HG03039 (cell line): ENCODE results near the gene CFAP221.
"Not testable (repeated sequence)": the region's sequence is repeated elsewhere in the genome, so short reads cannot be mapped to it uniquely, and the experiment has no call there.

Experiments used
- ATAC-seq: cut with Tn5 transposase; IDR thresholded peaks from one replicate; pipeline ENCODE4 v1.9.1; 2021; ENCODE audit warnings: mild to moderate bottlenecking, moderate library complexity; ENCODE audit not compliant: unreplicated experiment

The CFAP221 gene

DNA sequence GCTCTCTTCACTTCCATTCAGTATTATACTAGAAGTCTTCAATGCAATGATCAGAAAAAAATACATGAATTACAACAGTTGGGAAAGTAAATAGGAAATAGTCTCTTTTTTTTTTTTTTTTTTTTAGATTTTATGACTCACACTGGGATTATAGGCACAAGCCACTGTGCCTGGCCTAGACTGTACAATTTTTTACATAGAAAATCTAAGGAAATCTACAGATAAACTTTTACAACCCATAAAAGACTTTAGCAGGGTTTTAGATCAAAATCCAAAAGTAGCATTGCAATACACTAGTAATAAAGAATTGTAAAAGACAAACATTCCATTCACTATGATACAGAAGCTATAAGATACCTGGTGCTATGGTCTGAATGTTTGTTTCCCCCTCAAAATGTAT is 39.0 kb downstream of the CFAP221 start:
- ATAC-seq, result no peak

DNA sequence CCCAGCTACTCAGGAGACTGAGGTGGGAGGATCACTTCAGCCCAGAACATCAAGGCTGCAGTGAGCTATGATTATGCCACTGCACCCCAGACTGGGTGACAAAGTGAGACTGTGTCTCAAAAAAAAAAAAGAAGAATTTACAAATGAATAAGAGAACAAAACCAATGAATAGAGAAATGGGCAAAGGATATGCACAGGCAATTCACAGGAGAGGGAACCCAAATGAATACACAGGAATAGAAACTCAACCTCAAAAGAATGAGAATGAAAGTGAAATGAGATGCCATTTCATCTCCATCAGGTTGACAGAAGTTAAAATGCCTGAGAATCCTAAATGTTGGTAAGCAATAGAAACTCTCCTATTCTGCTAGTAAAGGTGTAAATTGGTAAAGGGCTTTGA is 40.2 kb downstream of the CFAP221 start:
- no peak for ATAC-seq

DNA sequence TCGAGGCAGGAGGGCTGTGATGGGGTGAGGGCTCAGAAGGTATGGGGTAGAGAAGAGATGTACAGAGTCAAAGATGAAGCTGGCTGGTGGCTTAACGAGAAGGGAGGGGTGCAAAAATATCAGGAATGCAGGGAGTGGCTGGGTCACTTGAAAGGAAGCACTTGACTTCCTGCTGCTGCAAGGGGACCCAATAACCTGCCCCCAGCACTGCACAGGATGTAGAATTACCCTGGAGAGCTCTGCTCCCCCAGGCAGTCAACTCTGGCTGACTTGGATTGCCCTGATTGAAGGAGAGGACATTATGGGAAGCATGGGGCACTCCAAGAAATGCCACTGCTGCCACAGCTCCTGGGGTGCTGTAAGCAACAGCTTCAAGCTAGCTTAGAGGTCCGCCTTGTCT is 41.8 kb downstream of the CFAP221 start:
- no peak for ATAC-seq

- no peak for ATAC-seq
Measured at GRCh38 chr2:119590873-119591272, 46.6 kb downstream of the CFAP221 start.

- no peak for ATAC-seq
Measured at GRCh38 chr2:119591523-119591922, 47.3 kb downstream of the CFAP221 start.

GRCh38 chr2:119592436-119592835 is 48.2 kb downstream of the CFAP221 start:
- no peak for ATAC-seq

GRCh38 chr2:119596638-119597037 is 52.4 kb downstream of the CFAP221 start:
- ATAC-seq, result no peak

- ATAC-seq, result no peak
Measured at GRCh38 chr2:119598596-119599263, 54.5 kb downstream of the CFAP221 start.

- ATAC-seq, result no peak
Measured at GRCh38 chr2:119599384-119599783, 55.1 kb downstream of the CFAP221 start.

- no peak for ATAC-seq
Measured at GRCh38 chr2:119605096-119605495, 60.8 kb downstream of the CFAP221 start.

DNA sequence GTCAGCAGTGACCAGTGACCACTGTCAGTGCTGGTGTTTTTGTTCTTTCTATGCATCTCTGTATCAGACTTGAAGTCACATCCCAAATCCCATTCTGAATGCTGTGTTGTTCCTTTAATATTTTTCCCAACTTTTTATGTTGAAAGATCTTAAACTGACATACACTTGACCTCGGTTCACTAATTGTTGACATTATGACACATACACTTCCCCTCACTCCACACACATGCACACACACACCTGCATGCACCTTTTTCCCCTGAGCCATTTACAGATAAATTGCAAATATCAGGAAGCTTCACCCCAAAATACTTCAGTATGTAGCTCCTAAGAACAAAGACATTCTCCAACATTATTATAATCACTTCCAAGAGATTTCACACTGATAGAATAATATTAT is 62.4 kb downstream of the CFAP221 start:
- ATAC-seq, result no peak

DNA sequence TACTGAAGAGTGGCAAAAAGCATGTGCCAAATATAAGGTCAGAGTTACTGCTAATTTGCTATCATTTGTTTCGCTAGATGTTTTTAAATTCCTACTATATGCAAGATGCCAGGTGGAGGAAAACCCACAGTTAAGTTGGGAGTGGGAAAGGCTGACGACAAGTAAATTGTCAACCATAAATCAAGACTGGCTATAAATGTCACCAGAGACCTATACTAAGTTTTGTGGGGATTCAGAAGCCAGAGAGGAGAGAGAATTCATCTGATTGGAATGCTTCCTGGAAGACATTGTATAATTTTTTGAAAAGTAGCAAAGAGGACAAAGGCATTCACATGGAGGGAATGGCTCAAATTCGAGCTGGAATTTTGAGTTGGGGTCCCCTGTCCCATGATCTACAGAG is 64.3 kb downstream of the CFAP221 start:
- ATAC-seq, result no peak

GRCh38 chr2:119609337-119609736 is 65.1 kb downstream of the CFAP221 start:
- ATAC-seq, result no peak

GRCh38 chr2:119614140-119614539 is 69.9 kb downstream of the CFAP221 start:
- not testable (repeated sequence) for ATAC-seq

DNA sequence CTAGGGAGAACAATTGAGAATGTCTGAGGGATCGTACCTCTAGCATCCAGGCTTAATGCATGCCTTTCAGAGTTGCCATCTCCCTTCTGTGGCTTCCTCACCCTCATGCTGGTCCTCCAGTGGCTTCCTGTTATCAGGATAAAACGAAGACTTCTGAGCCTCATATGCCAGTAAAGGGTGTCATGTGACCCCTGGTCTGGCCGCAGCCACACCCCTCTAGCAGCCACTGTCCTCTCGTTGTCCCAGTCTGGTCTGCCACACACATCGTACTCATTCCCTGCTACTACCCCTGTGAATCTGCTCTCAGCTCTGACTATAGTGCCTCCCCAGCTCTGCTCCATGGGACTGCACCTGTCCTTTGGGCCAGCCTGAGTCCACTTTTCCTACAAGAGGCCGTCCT is 72.2 kb downstream of the CFAP221 start:
- ATAC-seq, result no peak

DNA sequence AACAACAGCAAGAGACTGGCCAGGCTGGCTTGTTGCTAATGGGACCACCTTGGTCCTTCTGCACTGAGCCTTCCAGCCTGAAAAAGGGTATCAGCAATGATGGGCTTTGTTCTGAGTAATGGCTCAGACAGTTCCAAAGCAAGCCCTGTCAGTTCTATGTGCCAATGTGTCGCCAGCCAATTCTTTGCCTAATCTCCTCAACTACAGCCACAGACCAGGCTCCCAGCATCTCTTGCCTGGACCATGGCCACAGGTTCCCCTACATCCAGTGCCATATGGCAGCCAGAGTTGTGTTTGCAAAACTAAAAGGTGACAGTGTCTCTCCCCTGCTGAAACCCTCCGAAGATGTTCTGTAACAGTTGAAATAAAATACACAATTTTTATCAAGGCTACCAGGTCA is 73.2 kb downstream of the CFAP221 start:
- ATAC-seq, result no peak

DNA sequence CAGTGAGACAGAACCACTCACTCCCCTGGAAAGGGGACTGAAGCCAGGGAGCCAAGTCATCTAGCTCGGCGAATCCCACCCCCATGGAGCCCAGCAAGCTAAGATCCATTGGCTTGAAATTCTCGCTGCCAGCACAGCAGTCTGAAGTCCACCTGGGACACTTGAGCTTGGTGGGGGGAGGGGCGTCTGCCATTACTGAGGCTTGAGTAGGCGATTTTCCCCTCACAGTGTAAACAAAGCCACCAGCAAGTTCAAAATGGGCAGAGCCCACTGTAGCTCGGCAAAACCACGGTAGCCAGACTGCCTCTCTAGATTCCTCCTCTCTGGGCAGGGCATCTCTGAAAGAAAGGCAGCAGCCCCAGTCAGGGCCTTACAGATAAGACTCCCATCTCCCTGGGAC is 74.5 kb downstream of the CFAP221 start:
- not testable (repeated sequence) for ATAC-seq

- ATAC-seq, result no peak
Measured at GRCh38 chr2:119625226-119625625, 81.0 kb downstream of the CFAP221 start.

DNA sequence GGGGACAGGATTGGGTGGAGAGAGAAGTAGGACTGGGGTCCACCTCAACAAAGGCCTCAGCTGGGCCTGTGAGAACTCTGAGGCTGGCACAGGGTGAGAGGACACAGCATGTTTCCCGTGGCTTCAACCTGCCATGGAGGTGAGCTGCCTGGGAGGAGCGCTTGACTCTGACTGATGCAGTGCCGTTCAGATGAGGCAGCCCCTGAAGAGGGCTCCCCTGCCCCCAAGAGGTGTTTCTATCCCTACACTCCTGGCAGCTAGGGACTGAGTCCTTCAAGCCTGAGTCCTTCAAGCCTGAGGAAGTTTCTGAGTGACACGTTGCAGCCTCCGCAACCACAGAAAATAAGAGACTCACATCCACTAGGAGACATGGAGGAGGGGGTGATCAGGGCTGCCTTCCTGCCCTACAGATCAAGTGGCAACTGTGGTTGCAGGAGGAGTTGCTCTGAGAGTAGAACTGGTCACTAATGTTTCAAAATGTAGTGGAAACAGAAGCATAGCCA is 85.1 kb downstream of the CFAP221 start:
- ATAC-seq, result no peak

DNA sequence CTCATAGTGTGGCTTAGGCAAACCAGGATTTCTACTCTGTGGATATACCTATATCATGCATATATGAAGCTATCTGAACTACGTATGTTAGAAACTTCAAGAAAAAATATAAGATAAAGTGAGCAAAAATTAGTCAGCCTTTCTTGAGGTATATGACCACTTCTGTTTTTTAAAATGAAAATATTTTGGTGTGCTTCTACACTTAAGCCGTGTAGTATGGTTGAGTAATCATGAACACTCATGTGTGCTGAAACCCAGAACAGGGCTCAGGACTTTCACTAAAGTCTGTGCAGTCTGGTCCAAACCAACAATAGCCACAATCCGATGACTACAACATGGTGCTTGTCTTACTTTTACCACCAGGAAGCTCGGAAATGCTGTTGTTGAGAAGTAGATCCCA is 85.9 kb downstream of the CFAP221 start:
- no peak for ATAC-seq

DNA sequence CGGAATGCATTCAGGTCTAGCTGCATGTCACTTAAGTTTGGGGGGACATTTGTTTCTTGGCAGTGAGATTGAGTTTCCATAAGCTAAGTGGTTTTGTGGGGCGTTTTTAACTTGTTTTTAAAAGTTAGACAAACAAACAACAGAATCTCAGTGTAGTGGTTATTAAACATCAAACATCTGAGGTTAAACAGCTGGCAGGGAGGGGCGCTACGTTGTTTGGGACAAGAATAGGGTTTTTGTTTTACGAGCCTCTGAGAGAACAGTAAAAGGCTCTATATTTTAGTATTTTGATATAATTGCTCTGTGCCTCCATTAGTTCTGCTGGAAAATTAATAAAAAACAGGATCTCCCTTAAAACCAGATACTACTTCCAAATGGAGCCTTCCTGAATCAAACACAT is 93.1 kb downstream of the CFAP221 start:
- no peak for ATAC-seq

GRCh38 chr2:119638246-119638645 is 94.0 kb downstream of the CFAP221 start:
- ATAC-seq, result no peak
